Measurements from ENCODE around the gene STRIP2. TPM values are rescaled to one million over a fixed set of nuclear protein-coding genes. Genes with fewer than 3 reads are reported as not detected.

The STRIP2 gene
- total and polyA plus RNA-seq, 2 experiments from 2014 or later = 4.7 to 10.6 TPM

- peak overlapping the region; percentile 97 for H3K4me2 ChIP-seq
- peak overlapping the region; percentile 5; the same call in 1 of the 2 replicates for H2AFZ ChIP-seq
- H3F3A ChIP-seq (replicated peaks; ENCODE audit: low read depth) = peaks cover 7% of the 10 kb centered on the region; the same call in 1 of the 2 replicates
- Mint-ChIP-seq H3K27ac (no peak overlapping the region), H3K9me3 (no peaks in the 10 kb centered on the region), H3K4me3 (peak overlapping the region; percentile 76), H3K36me3 (ENCODE audit: low read depth) (no peaks in the 10 kb centered on the region; the same call in 2 of the 3 replicates), H3K4me1 (peaks cover 24% of the 10 kb centered on the region), H3K27me3 (ENCODE audit: insufficient read depth, low read depth, poor library complexity) (peaks cover 9% of the 10 kb centered on the region)
- H3K36me3 ChIP-seq (ENCODE audit: insufficient read depth) = no peaks in the 10 kb centered on the region
- peaks cover 16% of the 10 kb centered on the region for H4K20me1 ChIP-seq (replicated peaks; ENCODE audit: insufficient read depth)
- ATAC-seq (peak; percentile 75), DNase-seq (ENCODE audit: low spot score) (peak; percentile 73)
- H3K27ac ChIP-seq (ENCODE audit: low read depth) = no peak overlapping the region
- H3K4me3 ChIP-seq = peak overlapping the region; percentile 83
- TF ChIP-seq ZNF462 (CRISPR knock-in tag; IDR thresholded peaks at IDR 0.05) (no peak), CTCF (conservative IDR thresholded peaks at IDR 0.05; ENCODE audit: low read depth in 2 of 2) (no peak), NANOG (IDR thresholded peaks at IDR 0.05; ENCODE audit: borderline replicate concordance) (no peak), ETS1 (IDR thresholded peaks at IDR 0.05) (0 out of 2 replicates have a peak, but pooled peaks have one; percentile 1)
- H3K4me1 ChIP-seq (ENCODE audit: insufficient read depth) = peaks cover 16% of the 10 kb centered on the region
- peaks cover 13% of the 10 kb centered on the region; the same call in 1 of the 2 replicates for H3K79me2 ChIP-seq (replicated peaks; ENCODE audit: insufficient read depth)
- peaks cover 20% of the 10 kb centered on the region for H3K27me3 ChIP-seq (ENCODE audit: insufficient read depth)
- H3K9me2 ChIP-seq (ENCODE audit: insufficient read depth) = no peaks in the 10 kb centered on the region
Observed at GRCh38 chr7:129434675-129435318, 565 bp downstream of the STRIP2 start.
